GM23338 (cell line): ENCODE results near the gene PGAP6.

Experiments used
- CREB1 ChIP-seq: fragments of 250-450 bp; sonication (Bioruptor Pico); IDR thresholded peaks from 2 replicates; pipeline ENCODE4 v1.5.0; 2020; ENCODE audit warnings: low read depth, mild to moderate bottlenecking, moderate library complexity
- CTCF ChIP-seq, 2 experiments: fragments of 200-600 bp in 1 of 2; sonication (generic) in 1 of 2; conservative IDR thresholded peaks; 2 replicates each; pipeline versions ENCODE4 v1.5.1 to v1.6.1; 2016 to 2017; ENCODE audit warnings: antibody characterized with exemption in 2 of 2, low read depth in 2 of 2, mild to moderate bottlenecking in 2 of 2, moderate library complexity in 1 of 2
- ETS1 ChIP-seq: IDR thresholded peaks from 2 replicates; pipeline ENCODE4 v1.6.1; 2016; ENCODE audit warnings: antibody characterized with exemption
- EZH2 ChIP-seq: fragments of 200-600 bp; sonication (generic); IDR thresholded peaks from one replicate; pipeline ENCODE4 v1.8.0; 2017; ENCODE audit warnings: antibody characterized with exemption, mild to moderate bottlenecking, low read depth; ENCODE audit not compliant: unreplicated experiment
- EZH2phosphoT487 ChIP-seq: fragments of 200-600 bp; sonication (generic); IDR thresholded peaks from one replicate; pipeline ENCODE4 v1.8.1; 2018; ENCODE audit warnings: antibody characterized with exemption; ENCODE audit not compliant: unreplicated experiment
- JUNB ChIP-seq: IDR thresholded peaks from one replicate; pipeline ENCODE4 v1.6.1; 2016; ENCODE audit warnings: antibody characterized with exemption; ENCODE audit not compliant: unreplicated experiment
- NANOG ChIP-seq: IDR thresholded peaks from 2 replicates; pipeline ENCODE4 v1.6.1; 2016; ENCODE audit warnings: antibody characterized with exemption, borderline replicate concordance
- POLR2AphosphoS5 ChIP-seq: IDR thresholded peaks from 2 replicates; pipeline ENCODE4 v1.6.1; 2016; ENCODE audit warnings: antibody characterized with exemption, low read depth
- REST ChIP-seq: IDR thresholded peaks from one replicate; pipeline ENCODE4 v1.6.1; 2018; ENCODE audit warnings: antibody characterized with exemption; ENCODE audit not compliant: unreplicated experiment
- STAT1 ChIP-seq: IDR thresholded peaks from one replicate; pipeline ENCODE4 v1.6.1; 2016; ENCODE audit warnings: antibody characterized with exemption; ENCODE audit not compliant: unreplicated experiment
- ZNF114 ChIP-seq: fragments of 250-450 bp; sonication (Bioruptor Pico); IDR thresholded peaks from 2 replicates; pipeline ENCODE4 v1.5.0; 2020; ENCODE audit warnings: mild to moderate bottlenecking, moderate library complexity
- ZNF462 ChIP-seq: fragments of 250-450 bp; sonication (Bioruptor Pico); IDR thresholded peaks from 2 replicates; pipeline ENCODE4 v1.5.0; 2020; ENCODE audit warnings: mild to moderate bottlenecking, moderate library complexity

- TF ChIP-seq CTCF (conservative IDR thresholded peaks at IDR 0.05; ENCODE audit: low read depth in 2 of 2) = no peak
- no peak for TF ChIP-seq POLR2AphosphoS5
- no peak for TF ChIP-seq CREB1 (CRISPR knock-in tag)
- TF ChIP-seq JUNB = no peak
- no peak for TF ChIP-seq EZH2phosphoT487
- TF ChIP-seq REST = no peak
- TF ChIP-seq EZH2 = no peak
- no peak for TF ChIP-seq NANOG
- no peak for TF ChIP-seq ETS1
- TF ChIP-seq ZNF462 = no peak
- no peak for TF ChIP-seq STAT1
- TF ChIP-seq ZNF114 (CRISPR knock-in tag) = no peak
Observed at GRCh38 chr16:324451-325334, 57.1 kb downstream of the PGAP6 start.
